Activated T-cell treated with anti-CD3 and anti-CD28 coated beads, Interleukin-2, amount 50 U/mL, for 48 hours (primary cell): ENCODE measurements around the gene JUP.
A peak's percentile ranks its signal among the peaks of the same experiment; 100 is the strongest.

ENCODE experiments used
- DNase-seq, 2 experiments: peaks; one replicate each; pipeline ENCODE4 v3.0.0-alpha.2; 2020

Gene JUP

GRCh38 chr17:41806685-41807445 is 20.4 kb upstream of the JUP start:
- DNase-seq = no peak

GRCh38 chr17:41803049-41804020 is 16.8 kb upstream of the JUP start:
- no peak for DNase-seq

DNA sequence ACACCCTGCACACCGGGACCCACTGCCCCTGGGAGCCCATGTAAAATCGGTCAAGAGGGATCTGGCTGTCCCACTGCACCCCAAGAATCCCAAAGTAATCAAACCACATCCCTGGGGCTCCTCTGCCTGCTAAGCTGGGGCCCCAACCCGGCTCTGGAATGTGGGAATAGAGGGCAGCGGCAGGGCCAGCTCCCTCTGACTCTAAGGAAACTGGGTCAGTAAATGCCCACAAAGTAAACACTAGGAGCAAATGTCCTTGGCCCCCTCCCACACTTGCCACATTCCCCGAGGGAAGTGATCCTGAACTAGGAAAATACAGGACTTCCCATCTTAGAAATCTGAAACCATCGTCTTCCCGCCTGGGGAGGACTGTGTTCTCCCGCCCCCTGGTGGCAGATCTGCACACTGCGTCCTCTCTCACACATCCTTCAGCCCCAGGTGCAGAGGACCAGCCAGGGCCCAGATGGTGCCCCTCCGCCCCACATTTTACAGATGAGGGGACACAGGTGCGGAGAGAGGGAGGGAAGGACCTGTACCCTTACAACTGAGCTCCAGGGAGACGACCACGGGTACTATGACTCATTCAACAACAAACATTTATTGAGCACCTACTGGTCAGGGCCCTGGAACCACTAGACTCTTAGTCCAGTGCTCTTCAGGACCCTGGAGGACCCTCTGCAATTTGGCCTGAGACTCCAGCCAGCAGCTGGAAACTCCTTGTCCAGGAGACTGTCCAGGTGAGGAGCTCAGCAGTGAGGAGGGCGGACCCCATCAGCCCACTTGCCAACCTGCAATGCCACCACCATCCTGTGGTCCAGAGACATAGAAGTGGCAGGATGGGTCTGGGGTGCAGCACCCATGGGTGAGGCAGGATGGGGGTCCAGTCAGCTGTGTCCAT is 15.1 kb upstream of the JUP start:
- DNase-seq = peak; percentile 83 to 84

GRCh38 chr17:41800601-41801373 is 14.3 kb upstream of the JUP start:
- DNase-seq = no peak

- DNase-seq = no peak
Measured at GRCh38 chr17:41799366-41799765, 12.9 kb upstream of the JUP start.

DNA sequence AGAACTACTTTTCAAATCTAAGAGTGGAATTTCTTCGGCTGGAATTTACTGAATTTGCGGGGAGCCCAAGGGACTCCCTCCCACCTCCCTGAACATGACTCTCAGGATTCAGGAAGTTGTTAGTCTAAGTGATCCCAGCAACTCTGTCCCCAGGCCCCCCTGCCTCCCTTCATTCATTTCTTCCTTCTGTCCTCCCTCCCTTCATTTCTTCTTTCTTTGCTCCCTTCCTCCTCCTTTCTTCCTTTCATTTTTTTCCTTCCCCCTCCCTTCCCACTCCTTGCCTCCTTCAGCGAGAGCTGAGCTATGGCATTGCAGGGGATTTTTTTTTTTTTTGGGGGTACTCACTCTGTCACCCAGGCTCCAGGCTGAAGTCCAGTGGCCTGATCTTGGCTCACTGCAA is 10.9 kb upstream of the JUP start:
- DNase-seq = no peak

- no peak for DNase-seq
Measured at GRCh38 chr17:41796121-41796895, 9.8 kb upstream of the JUP start.

DNA sequence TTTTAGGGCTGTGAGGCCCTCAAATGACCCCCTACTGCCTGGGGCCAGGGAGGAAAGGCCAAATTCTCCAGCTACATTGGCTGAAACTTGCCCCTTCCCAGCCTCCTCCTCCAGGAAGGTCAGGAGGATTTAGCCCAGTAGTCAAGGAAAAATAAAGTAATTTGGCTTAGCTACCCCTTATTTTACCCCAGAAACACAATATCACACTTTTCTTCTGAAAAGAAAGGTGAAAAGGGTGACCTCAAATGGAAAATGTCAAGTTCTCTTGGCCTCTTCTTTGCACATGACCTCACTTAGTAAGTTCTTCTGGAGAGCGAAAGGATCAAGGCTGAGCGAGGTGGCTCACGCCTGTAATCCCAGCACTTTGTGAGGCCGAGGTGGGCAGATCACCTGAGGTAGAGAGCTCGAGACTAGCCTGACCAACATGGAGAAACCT is 8.0 kb upstream of the JUP start:
- DNase-seq = no peak

- no peak for DNase-seq
Measured at GRCh38 chr17:41793784-41794539, 7.5 kb upstream of the JUP start.

DNA sequence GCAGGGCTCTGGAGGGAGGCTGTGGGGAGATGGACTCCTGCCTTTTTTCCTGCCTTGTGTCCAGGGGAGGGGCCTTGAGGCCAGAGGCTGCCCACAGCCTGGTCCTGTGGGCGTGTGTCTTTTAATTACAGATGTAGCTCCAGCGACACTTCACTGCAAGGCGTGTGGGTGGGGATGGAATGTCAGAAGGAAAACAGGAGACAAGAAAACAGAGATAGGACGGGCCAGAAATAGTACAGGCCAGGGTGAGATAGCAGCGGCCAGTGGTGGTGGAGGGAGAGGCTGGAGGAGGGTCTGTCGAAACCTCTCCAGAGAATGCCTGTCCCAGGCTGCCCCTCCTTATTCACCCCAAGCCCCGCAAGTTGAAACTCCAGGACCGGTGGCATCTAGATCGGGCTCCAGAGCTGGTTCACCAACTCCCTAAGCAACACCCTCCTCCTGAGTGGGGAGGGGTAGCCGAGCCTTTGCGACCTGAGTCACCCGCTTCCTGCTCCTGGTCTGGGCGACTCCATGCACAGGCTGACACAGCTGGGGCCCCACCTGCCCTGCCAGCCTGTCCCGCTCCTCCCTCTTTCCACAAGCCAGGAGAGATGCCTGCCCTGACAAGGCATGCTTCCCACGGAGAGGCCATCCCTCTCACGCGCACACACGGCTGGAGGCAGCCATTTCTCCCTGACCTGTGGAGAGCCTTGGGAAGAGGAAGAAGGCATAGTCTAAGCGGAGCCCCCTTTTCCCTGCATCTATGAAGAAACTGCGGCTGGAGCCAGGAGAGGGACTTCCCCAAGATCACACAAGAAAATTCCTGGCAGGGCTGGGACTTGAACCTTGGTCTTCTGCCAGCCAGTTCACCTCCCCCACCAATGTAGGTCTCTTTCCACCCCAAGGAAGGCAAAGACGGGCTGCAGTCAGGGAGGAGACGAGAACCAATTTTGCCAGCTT is 6.6 kb upstream of the JUP start:
- DNase-seq = no peak

DNA sequence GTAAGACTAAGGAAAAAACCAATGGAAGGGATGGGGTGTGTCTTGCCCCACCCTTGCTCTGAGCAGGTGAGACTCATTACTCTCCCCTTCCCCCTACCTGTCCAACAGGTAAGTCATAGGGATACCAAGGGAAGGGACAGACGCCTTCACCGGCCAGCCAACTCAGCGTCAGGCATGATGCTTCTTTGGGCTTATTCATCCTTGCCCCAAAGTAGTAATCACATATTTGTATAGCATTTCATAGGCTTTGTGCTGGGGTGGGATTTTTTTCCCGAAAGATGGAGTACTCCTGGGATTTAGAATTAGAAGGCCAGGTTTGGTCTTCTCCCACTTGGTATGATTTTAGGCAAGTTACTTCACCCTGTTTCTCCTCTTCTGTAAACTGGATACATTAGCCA is 509 bp upstream of the JUP start:
- no peak for DNase-seq

DNA sequence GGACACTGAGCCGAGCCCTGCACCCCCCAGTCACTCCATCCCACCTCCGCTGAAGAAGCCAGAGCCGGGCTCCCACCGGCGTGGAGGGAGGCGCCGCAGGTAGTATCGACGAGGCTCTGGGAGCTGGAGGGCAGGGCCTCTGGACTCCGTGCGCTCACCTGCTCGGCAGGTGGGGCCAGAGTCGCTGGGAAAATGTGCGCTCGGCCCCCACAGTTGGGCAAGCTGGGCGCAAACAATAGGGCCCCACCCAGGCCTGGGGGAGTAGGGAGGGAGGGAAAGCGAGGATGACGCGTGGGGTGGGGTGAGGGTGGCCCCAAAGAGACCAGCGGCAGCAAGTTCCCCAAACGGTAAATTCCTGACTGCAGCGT is 668 bp downstream of the JUP start:
- DNase-seq = no peak

DNA sequence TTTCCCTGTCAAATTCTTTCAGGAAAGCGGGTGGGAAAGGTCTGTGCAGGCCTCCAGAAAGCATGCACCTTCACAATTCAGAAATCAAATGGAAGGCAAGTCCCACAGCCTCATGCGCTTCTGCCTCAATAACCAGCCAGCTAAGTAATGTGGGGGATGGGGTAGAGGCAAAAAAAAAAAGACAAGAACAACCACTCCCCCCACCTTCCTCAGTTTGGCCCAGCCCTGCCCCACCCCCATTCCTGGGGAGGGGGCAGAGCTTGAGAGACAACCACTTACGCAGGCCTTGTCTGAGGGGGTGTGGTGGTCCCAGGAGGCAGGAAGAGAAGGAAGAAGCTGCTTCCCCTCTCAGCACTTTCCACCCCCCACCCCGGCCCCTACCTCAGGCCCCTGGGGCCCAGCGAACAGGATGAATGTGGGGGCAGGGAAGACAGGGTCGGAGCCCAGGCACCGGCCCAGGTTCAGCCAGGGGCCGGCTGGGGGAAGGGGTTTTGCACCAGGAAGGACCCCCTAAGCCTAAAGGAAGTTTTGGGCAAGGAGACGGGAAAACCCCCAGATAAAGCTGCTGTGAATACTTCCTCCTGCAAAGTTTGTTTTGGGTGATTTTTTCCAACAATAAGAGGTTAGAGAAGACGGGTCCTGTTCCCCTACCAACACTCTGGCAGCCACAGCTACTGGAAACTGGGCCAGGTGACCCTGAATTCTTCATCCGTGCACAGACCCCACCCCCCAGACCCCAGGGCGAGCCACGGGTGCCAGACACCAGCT is 1.2 kb downstream of the JUP start:
- no peak for DNase-seq

GRCh38 chr17:41784207-41784744 is 2.2 kb downstream of the JUP start:
- DNase-seq = no peak

- no peak for DNase-seq
Measured at GRCh38 chr17:41782142-41782541, 4.4 kb downstream of the JUP start.

DNA sequence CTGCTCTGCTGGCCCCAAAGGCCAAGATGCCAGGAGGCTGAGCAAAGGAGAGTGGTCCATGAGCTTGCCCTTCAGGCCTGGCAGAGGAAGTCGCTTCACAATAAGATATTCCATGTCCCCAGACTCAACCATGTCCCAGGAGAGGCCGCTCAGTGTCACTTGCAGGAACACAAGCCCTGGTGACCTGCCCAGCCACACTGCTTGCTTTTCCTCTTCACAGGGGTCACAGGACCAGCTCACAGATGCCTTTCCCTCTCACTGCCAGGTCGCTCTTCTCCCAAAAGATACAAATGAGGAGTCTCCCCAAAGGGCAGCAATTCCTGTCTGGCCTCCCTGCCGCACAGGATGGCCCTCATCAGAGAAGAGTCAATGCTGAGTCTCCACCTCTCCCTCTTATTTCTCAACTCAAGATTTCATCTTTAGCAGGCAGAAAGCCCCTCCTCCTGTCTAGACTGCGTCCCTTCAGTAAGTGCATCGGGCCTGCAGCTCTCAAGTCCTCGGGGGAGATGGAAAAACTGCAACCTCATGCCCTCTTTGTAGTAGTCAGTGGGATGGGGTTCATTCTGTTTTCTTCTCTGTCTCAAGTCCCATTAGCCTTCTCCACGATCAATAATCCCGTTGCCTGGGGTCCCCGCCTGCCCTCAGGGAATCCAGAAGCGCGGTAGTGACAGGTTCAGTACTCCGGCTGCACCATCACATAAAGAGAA is 5.0 kb downstream of the JUP start:
- no peak for DNase-seq

- no peak for DNase-seq
Measured at GRCh38 chr17:41779954-41780353, 6.6 kb downstream of the JUP start.
